ENCODE measurements around the gene ADIPOR2.
"Not testable (repeated sequence)": the region's sequence is repeated elsewhere in the genome, so short reads cannot be mapped to it uniquely, and the experiment has no call there.

Gene ADIPOR2

DNA sequence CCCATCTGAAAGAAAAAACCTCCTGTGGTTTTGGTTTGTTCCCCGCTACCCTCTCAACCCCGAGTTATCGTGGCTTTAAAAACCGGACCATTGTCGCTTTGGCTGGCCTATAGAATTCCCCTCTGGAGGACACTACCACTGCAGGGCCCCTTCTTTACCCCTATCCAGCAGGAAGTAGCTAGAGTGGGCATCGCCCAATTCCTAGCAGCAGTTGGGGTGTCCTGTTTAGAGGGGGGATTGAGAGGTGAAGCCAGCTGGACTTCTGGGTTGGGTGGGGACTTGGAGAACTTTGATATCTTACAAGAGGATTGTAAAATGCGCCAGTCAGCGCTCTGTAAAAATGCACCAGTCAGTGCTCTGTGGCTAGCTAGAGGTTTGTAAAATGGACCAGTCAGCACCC, 24.6 kb downstream of the ADIPOR2 start:
- not testable (repeated sequence) for DNase-seq; H3K27me3 ChIP-seq (ENCODE audit: insufficient read depth, low read length, poor library complexity); H3K9ac ChIP-seq (ENCODE audit: low read depth, low read length); H3K4me3 ChIP-seq (ENCODE audit: low read depth in 1 of 2, low read length in 2 of 2); H2AFZ ChIP-seq (ENCODE audit: low read depth, low read length); H3K4me2 ChIP-seq (ENCODE audit: insufficient read depth, low read length); H3K9me3 ChIP-seq (ENCODE audit: insufficient read depth, low read length, severe bottlenecking); H3K27ac ChIP-seq (ENCODE audit: low read length); ATAC-seq (ENCODE audit: insufficient read depth, low read depth); H3K4me1 ChIP-seq (ENCODE audit: insufficient read depth, low read length)
- peaks cover 59% of the 10 kb centered on the region for H4K20me1 ChIP-seq (ENCODE audit: insufficient read depth, low read length)
- H3K36me3 ChIP-seq (ENCODE audit: insufficient read depth, low read length), result peaks cover 18% of the 10 kb centered on the region; the same call in 1 of the 2 replicates
- H3K79me2 ChIP-seq (ENCODE audit: insufficient read depth, low read length), result peaks cover 98% of the 10 kb centered on the region

DNA sequence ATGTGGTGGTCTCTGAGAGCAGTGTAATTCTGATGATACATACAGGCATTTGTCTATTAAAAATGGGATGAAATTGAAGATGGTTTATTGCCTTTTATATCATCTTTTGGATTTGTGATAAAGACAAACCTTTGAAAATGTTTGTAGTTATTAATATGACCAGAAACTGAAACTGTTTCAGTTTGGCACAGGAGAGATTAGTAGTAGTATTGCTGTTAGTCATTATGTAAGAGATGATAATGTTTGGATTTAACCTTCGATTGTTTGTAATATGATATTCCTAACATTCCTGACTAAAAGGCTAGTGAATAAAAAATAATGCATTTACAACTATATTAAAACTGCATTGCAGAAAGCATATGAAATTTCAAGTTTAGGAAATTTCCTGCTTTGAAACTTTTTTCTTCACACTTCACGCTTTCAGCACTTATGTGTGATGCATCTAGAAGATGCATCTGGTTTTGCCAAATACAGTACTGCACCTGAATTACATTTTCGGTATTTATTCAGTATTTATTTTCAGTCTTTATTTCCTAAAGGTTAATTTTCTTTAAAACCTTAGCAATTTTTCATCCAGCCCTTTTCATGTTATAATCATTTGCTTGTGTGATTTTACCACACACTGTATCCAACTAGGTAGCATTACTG, 25.5 kb downstream of the ADIPOR2 start:
- H3K27ac ChIP-seq (ENCODE audit: low read length), result no peak overlapping the region
- H3K9ac ChIP-seq (ENCODE audit: low read depth, low read length), result no peak overlapping the region
- H3K4me3 ChIP-seq (ENCODE audit: low read depth in 1 of 2, low read length in 2 of 2), result no peak overlapping the region
- no peak overlapping the region for H2AFZ ChIP-seq (ENCODE audit: low read depth, low read length)
- no peaks in the 10 kb centered on the region for H3K4me1 ChIP-seq (ENCODE audit: insufficient read depth, low read length)
- DNase-seq (no peak), ATAC-seq (ENCODE audit: insufficient read depth, low read depth) (no peak)
- H3K9me3 ChIP-seq (ENCODE audit: insufficient read depth, low read length, severe bottlenecking), result peaks cover 5% of the 10 kb centered on the region
- H3K79me2 ChIP-seq (ENCODE audit: insufficient read depth, low read length), result peaks cover 95% of the 10 kb centered on the region
- no peak overlapping the region for H3K4me2 ChIP-seq (ENCODE audit: insufficient read depth, low read length)
- peaks cover 18% of the 10 kb centered on the region; the same call in 1 of the 2 replicates for H3K36me3 ChIP-seq (ENCODE audit: insufficient read depth, low read length)
- H3K27me3 ChIP-seq (ENCODE audit: insufficient read depth, low read length, poor library complexity), result no peaks in the 10 kb centered on the region
- TF ChIP-seq EZH2 (IDR thresholded peaks at IDR 0.05; ENCODE audit: borderline replicate concordance, low read depth, low read length, severe bottlenecking), result no peak
- TF ChIP-seq, protein P1, sequence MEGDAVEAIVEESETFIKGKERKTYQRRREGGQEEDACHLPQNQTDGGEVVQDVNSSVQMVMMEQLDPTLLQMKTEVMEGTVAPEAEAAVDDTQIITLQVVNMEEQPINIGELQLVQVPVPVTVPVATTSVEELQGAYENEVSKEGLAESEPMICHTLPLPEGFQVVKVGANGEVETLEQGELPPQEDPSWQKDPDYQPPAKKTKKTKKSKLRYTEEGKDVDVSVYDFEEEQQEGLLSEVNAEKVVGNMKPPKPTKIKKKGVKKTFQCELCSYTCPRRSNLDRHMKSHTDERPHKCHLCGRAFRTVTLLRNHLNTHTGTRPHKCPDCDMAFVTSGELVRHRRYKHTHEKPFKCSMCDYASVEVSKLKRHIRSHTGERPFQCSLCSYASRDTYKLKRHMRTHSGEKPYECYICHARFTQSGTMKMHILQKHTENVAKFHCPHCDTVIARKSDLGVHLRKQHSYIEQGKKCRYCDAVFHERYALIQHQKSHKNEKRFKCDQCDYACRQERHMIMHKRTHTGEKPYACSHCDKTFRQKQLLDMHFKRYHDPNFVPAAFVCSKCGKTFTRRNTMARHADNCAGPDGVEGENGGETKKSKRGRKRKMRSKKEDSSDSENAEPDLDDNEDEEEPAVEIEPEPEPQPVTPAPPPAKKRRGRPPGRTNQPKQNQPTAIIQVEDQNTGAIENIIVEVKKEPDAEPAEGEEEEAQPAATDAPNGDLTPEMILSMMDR (IDR thresholded peaks at IDR 0.05; ENCODE audit: borderline replicate concordance, extremely low read depth, low read length, poor library complexity, severe bottlenecking), result no peak
- H4K20me1 ChIP-seq (ENCODE audit: insufficient read depth, low read length), result peaks cover 57% of the 10 kb centered on the region

DNA sequence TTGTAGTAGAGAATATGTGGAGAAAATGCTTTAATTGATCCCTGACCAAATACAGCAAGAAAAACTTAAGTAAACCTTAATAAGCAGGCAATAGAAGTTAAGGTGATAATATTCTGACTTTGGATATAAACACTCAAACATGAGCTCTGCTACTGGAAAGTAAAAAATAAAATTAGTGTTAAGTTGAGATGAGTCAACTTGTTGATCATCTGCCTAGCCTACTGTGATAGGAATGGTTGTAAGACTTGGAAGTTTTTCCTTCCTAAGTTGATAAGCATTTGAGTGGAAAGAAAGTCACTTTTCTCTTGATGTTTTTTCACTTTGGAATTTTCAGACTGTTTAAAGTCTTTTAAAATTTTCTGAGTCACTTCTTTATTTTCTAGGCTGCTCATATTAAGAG, 26.0 kb downstream of the ADIPOR2 start:
- H4K20me1 ChIP-seq (ENCODE audit: insufficient read depth, low read length), result peaks cover 63% of the 10 kb centered on the region

DNA sequence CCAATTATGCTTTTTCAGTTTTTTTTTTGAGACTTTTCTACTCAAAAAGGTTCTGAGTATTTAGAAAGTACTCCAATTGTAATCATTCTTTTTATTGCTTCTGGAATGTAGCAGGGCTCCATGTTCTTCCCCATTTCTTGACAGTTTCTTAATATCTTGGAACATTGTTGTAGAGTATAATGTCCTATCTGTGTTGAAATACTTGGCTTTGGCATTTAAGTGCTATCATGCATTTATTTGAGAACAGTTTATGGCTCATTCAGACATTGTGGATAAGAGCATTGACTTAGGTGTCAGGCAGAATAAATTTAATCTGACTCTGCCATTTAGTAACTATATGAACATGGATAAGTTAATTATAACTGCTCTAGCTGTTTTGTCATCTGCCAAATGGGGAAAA, 28.3 kb downstream of the ADIPOR2 start:
- TF ChIP-seq, protein P1 (IDR thresholded peaks at IDR 0.05; ENCODE audit: borderline replicate concordance, extremely low read depth, low read length, poor library complexity, severe bottlenecking), result no peak
- no peak for TF ChIP-seq EZH2 (IDR thresholded peaks at IDR 0.05; ENCODE audit: borderline replicate concordance, low read depth, low read length, severe bottlenecking)
- ATAC-seq (ENCODE audit: insufficient read depth, low read depth) (no peak), DNase-seq (no peak)
- no peak overlapping the region for H3K27ac ChIP-seq (ENCODE audit: low read length)
- peaks cover 66% of the 10 kb centered on the region for H4K20me1 ChIP-seq (ENCODE audit: insufficient read depth, low read length)
- H3K4me2 ChIP-seq (ENCODE audit: insufficient read depth, low read length), result no peak overlapping the region
- H2AFZ ChIP-seq (ENCODE audit: low read depth, low read length), result no peak overlapping the region
- no peak overlapping the region for H3K4me3 ChIP-seq (ENCODE audit: low read depth in 1 of 2, low read length in 2 of 2)
- H3K9ac ChIP-seq (ENCODE audit: low read depth, low read length), result no peak overlapping the region
- peaks cover 12% of the 10 kb centered on the region; the same call in 1 of the 2 replicates for H3K36me3 ChIP-seq (ENCODE audit: insufficient read depth, low read length)
- H3K9me3 ChIP-seq (ENCODE audit: insufficient read depth, low read length, severe bottlenecking), result peaks cover 5% of the 10 kb centered on the region
- H3K4me1 ChIP-seq (ENCODE audit: insufficient read depth, low read length), result no peaks in the 10 kb centered on the region
- H3K79me2 ChIP-seq (ENCODE audit: insufficient read depth, low read length), result peaks cover 94% of the 10 kb centered on the region
- no peaks in the 10 kb centered on the region for H3K27me3 ChIP-seq (ENCODE audit: insufficient read depth, low read length, poor library complexity)

More for the DNA sequence above, 26.0 kb downstream of the ADIPOR2 start:
- Histone ChIP-seq H2AFZ (ENCODE audit: low read depth, low read length) (no peak overlapping the region), H3K79me2 (ENCODE audit: insufficient read depth, low read length) (peaks cover 95% of the 10 kb centered on the region), H3K9me3 (ENCODE audit: insufficient read depth, low read length, severe bottlenecking) (peaks cover 5% of the 10 kb centered on the region), H3K4me3 (ENCODE audit: low read depth in 1 of 2, low read length in 2 of 2) (no peak overlapping the region), H3K4me1 (ENCODE audit: insufficient read depth, low read length) (no peaks in the 10 kb centered on the region), H3K27me3 (ENCODE audit: insufficient read depth, low read length, poor library complexity) (no peaks in the 10 kb centered on the region), H3K4me2 (ENCODE audit: insufficient read depth, low read length) (no peak overlapping the region), H3K36me3 (ENCODE audit: insufficient read depth, low read length) (peaks cover 18% of the 10 kb centered on the region; the same call in 1 of the 2 replicates), H3K27ac (ENCODE audit: low read length) (no peak overlapping the region), H3K9ac (ENCODE audit: low read depth, low read length) (no peak overlapping the region)
- TF ChIP-seq EZH2 (IDR thresholded peaks at IDR 0.05; ENCODE audit: borderline replicate concordance, low read depth, low read length, severe bottlenecking), result no peak
- TF ChIP-seq, protein P1 (IDR thresholded peaks at IDR 0.05; ENCODE audit: borderline replicate concordance, extremely low read depth, low read length, poor library complexity, severe bottlenecking), result no peak
- no peak for DNase-seq
- ATAC-seq (ENCODE audit: insufficient read depth, low read depth), result no peak

Data from DND-41 (cell line).